Activated T-cell treated with anti-CD3 and anti-CD28 coated beads, Interleukin-2, amount 50 U/mL, for 4 hours (primary cell): ENCODE results near the gene DIAPH2. TPM values are rescaled to one million over a fixed set of nuclear protein-coding genes. Genes with fewer than 3 reads are reported as not detected.

Source experiments
- ATAC-seq, 2 donors: fragments of 200-7000 bp; cut with Tn5 transposase; one replicate each; pipeline ENCODE4 v1.10.0; 2021
- DNase-seq: peaks from one replicate; pipeline ENCODE4 v3.0.0-alpha.2; 2020
- H3K27me3 Mint-ChIP-seq: one replicate; pipeline ENCODE4 v1.8.0; 2021; ENCODE audit warnings: low read depth, mixed read lengths
- H3K36me3 Mint-ChIP-seq: one replicate; pipeline ENCODE4 v1.8.0; 2022; ENCODE audit warnings: mixed read lengths; ENCODE audit not compliant: insufficient read depth
- H3K4me1 Mint-ChIP-seq: one replicate; pipeline ENCODE4 v1.8.0; 2021; ENCODE audit warnings: low read depth, mixed read lengths
- H3K4me3 Mint-ChIP-seq: one replicate; pipeline ENCODE4 v1.8.0; 2021; ENCODE audit warnings: mild to moderate bottlenecking, moderate library complexity, mixed read lengths
- H3K9me3 Mint-ChIP-seq: one replicate; pipeline ENCODE4 v1.8.0; 2021; ENCODE audit warnings: mixed read lengths
- total RNA-seq, 3 donors: library from RNA; stranded (reverse); gene quantifications; one replicate each; pipeline ENCODE4 v1.2.1, GENCODE V29; 2021

The DIAPH2 gene
- total RNA-seq, 3 donors from 2014 or later: 4.4 to 4.8 (median 4.4) TPM

DNA sequence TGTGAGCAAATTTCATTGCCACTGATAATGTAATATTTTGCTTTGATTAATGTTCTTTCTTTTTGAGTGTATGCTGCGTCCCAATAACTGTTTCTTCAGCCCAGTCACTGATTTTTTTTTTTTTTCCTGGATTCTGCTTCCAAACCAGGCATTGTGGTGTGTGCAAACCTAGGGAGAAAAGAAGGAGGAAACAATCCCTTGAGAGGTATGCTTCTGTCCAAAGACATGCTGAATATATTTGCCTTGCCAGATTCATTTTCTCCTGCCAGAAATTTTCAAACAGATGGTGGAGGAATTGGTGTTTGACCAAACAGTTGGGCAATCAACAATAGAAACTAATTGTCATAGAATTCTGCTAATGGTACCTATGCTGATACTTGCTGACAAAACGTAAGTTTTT is 952.6 kb downstream of the DIAPH2 start:
- Mint-ChIP-seq H3K27me3 (no peaks in the 10 kb centered on the region), H3K9me3 (no peaks in the 10 kb centered on the region), H3K4me3 (no peak overlapping the region), H3K4me1 (peaks cover 3% of the 10 kb centered on the region), H3K36me3 (no peaks in the 10 kb centered on the region)
- no peak for ATAC-seq
- DNase-seq: no peak

DNA sequence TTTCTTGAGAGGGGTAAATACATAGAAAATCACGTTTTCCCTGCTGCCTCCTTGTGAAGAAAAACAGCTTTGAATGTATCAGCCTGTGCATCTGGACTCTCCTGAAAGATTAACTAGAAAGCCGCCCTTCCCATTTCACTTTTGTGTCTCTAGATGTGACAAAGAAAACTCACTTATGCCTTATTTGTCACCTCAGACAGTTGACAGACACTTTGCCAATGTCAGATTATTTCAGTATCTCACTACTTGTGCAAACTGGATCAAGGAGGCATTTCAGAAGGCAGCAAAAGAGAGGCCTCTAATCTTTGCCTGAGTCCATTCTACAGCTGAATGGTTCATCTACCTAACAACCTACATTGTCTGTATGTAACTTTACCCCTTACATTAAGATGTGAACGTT is 954.0 kb downstream of the DIAPH2 start:
- DNase-seq: no peak
- Mint-ChIP-seq H3K4me3 (no peak overlapping the region), H3K4me1 (peaks cover 3% of the 10 kb centered on the region), H3K9me3 (no peaks in the 10 kb centered on the region), H3K27me3 (no peaks in the 10 kb centered on the region), H3K36me3 (no peaks in the 10 kb centered on the region)
- ATAC-seq: no peak

DNA sequence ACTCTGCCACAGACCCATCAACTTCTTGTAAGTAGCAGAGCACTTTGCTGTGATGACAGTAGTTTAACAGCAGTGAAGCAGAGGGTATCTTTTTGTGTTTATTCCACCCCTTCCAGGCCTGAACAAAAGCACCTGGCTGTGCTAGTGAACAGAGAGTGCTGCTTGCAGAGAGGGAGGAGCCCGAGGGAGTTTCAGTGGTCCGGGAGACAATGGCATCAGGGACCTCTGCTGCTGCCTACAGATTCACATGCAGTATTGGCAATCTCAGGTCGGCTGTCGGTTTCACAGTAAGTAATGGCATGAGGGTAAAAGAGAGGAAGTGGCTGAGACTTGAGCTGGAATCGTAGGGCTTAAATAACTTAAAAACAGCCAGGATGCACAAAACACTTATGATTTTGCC is 954.9 kb downstream of the DIAPH2 start:
- no peaks in the 10 kb centered on the region for H3K27me3 Mint-ChIP-seq
- no peak for DNase-seq
- no peak overlapping the region for H3K4me3 Mint-ChIP-seq
- H3K4me1 Mint-ChIP-seq: peaks cover 3% of the 10 kb centered on the region
- ATAC-seq: no peak
- no peaks in the 10 kb centered on the region for H3K9me3 Mint-ChIP-seq
- no peaks in the 10 kb centered on the region for H3K36me3 Mint-ChIP-seq

Other genes with a start within 250 kb of the DIAPH2 start
- gene RPA4, start 199.1 kb downstream of the DIAPH2 start, total RNA-seq: under 1 TPM; 0.16 to 0.52 (median 0.23) TPM